Measurements from ENCODE around the gene UQCC5.

UQCC5 gene

DNA sequence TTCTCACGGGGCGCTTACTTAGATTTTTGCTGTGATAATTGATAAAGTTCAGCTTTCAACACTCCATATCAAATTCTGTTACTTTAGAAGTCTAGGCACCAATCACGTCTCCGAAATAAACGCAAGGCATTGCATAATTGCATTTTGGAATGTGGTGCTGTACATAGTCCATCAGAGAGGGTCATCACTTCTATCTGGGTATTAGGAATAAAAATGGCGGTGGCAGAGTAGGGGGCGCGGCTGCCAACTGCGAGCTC lies 365 bp upstream of the UQCC5 start:
- no peak for TF ChIP-seq CTCF (IDR thresholded peaks at IDR 0.05; ENCODE audit: insufficient read depth, low read depth, low read length, missing control alignments)
- peak overlapping the region; percentile 47 for H3K4me3 ChIP-seq (ENCODE audit: low read depth, low read length)
- no peak for DNase-seq (ENCODE audit: low read depth)

DNA sequence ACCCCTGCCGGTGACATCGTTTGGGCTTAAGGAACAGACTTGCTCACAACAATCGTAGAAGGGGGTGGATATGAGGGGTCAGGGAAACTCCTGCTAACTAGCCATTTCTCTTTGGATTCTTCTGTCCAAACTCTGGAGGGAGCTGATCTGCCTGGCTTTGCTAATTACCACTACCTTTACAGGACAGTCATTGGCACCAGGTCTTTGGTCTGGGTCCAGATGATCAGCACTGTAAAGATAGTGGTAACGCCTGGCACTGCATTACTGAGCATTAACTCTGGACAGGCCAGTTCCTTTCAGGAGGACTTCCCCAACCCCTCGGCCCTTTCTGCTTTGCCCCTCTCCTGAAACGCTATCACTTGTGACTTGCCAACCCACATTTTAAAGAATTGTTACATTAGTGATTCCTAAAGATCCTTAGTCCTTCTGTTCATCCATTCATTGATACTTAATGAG lies 788 bp downstream of the UQCC5 start:
- H3K4me3 ChIP-seq (ENCODE audit: low read depth, low read length), result peak overlapping the region; percentile 83
- no peak for DNase-seq (ENCODE audit: low read depth)
- no peak for TF ChIP-seq CTCF (IDR thresholded peaks at IDR 0.05; ENCODE audit: insufficient read depth, low read depth, low read length, missing control alignments)

DNA sequence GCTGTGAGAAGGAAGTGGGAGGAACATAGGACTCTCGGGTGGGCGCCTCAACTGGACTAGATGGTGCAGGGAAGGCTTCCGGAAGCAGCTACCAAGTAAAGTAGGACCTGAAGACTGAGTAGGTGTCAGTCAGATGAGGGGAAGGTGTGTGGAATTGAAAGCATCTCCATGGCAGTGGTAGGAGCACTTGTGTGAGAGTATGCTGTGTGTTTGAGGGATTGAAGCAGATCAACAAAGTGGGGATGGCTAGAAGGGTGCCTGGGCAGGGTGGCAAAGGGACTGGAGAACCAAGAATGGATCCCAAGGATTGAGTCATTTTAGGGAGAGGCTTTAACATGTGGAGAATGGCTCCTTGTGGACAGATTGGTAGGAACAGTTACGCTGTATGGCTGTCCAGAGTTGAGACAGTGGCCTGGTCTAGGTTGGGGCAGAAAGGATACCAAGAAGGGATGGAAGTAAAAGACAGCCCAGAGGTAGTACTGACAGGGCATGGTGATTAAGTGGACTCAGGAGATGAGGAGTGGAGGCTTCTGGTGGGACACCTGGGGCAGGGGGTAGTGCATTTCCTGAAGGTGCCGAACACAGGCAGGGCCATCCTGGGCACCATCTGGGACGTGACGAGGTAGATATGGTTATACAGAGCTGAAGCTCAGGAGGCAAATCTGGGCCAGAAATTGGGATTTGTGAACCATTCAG lies 1.5 kb downstream of the UQCC5 start:
- TF ChIP-seq CTCF (IDR thresholded peaks at IDR 0.05; ENCODE audit: insufficient read depth, low read depth, low read length, missing control alignments), result no peak
- DNase-seq (ENCODE audit: low read depth), result no peak
- peak overlapping the region; percentile 83 for H3K4me3 ChIP-seq (ENCODE audit: low read depth, low read length)

GRCh38 chr3:52539010-52539653 lies 2.7 kb downstream of the UQCC5 start:
- no peak for DNase-seq (ENCODE audit: low read depth)
- H3K4me3 ChIP-seq (ENCODE audit: low read depth, low read length), result no peak overlapping the region
- no peak for TF ChIP-seq CTCF (IDR thresholded peaks at IDR 0.05; ENCODE audit: insufficient read depth, low read depth, low read length, missing control alignments)

GRCh38 chr3:52541050-52541449 lies 4.6 kb downstream of the UQCC5 start:
- TF ChIP-seq CTCF (IDR thresholded peaks at IDR 0.05; ENCODE audit: insufficient read depth, low read depth, low read length, missing control alignments), result no peak
- H3K4me3 ChIP-seq (ENCODE audit: low read depth, low read length), result no peak overlapping the region

DNA sequence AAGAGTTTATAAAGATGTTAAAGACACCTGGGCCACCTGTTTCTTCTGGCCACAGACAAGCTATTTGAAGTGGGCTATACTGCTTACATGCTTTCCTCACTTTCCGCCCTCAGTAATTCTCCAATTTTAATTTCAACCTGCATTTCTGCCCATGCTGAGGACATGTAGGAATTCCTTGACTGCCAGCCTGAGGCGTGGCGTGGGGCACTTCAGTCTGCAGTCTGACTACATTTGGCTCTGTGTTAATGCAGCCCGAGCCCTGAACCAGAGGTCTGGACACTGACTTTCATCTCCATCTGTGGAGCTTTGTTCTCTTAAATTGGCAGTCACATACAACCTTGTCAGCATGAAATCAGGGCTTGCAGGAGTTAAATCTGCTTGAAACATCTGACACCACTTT lies 8.5 kb downstream of the UQCC5 start:
- no peak overlapping the region for H3K4me3 ChIP-seq (ENCODE audit: low read depth, low read length)
- no peak for DNase-seq (ENCODE audit: low read depth)
- TF ChIP-seq CTCF (IDR thresholded peaks at IDR 0.05; ENCODE audit: insufficient read depth, low read depth, low read length, missing control alignments), result no peak

More at GRCh38 chr3:52541050-52541449, 4.6 kb downstream of the UQCC5 start:
- DNase-seq (ENCODE audit: low read depth), result no peak
